ENCODE results near the gene POFUT2.
"Not testable (repeated sequence)": the region's sequence is repeated elsewhere in the genome, so short reads cannot be mapped to it uniquely, and the experiment has no call there.

The POFUT2 gene

DNA sequence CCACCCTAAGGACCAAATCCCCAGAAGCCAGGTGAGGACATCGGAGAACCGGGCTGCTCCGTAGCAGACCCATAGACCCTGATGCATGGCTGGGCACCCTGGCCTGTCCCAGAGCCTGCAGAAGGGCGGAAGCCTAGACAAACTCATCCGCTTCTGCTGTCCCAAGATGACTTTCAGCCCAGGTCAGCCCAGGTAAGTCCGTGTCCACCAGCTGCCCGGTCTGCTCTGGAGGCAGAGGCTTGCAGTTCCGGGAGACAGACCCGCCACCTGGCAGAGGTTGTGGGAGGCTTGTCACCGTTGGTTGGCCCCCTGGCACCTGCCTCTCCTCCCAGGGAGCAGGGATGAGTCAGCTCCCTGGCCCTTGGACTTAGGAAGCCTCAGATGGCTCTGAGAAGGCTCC is 22.8 kb upstream of the POFUT2 start:
- DNase-seq (ENCODE audit: low spot score) = no peak

DNA sequence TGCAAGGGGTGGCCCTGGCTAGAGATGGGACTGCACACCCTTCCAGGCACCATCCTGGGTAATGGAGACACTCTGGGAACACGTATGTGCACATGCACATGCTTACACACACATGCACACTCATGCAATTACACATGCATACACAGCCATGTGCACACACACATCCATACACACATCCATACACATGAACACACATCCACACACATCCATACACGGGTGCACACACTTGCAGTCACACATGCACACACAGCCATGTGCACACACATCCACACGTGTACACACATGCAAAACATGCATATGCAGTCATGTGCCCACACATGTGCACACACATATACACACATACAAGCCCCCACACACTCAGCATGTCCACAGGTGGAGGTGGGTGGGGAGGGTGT is 22.3 kb upstream of the POFUT2 start:
- no peak for DNase-seq (ENCODE audit: low spot score)

DNA sequence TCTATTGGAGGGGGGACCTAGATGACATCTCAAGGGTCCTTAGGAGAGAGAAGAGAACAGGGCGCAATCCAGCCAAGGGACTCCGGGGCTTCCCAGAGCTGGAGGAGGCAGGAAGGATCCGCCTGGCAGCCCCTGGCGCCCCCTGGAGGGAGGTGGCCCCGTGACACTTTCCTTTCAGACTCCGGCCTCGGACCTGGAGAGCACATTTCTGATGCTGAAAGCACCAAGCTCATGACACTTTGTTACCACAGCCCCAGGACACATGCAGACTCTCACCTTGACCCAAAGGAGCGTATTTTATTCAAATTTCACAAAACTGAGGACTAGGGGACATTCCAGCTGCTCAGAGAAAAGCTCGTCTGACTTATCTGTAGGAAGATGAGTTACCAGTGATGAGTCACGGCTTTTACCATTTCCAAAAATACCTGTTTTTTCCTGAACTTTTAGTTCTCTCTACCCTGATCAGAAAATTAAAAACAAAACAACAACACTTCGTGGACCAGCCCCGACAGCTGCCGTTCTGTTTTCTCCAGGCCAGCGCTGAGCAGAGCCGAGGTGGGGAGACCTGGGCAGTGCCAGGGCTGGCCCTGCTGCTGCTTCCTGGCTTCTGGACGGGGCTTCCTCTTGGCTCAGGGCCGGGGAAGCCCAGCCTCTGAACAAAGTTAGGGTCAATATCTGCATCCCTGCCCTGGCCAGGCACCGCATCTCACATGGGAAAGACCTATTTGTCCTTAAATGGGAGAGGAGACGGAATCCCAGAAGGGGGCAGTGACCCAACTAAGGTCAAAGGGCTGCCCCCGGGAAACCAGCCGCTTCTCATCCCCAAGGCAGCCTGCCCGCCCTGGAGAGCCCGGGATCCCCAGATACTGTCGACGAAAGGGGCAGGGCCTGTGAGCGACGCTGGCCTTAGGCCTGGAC is 21.6 kb upstream of the POFUT2 start:
- no peak for DNase-seq (ENCODE audit: low spot score)

DNA sequence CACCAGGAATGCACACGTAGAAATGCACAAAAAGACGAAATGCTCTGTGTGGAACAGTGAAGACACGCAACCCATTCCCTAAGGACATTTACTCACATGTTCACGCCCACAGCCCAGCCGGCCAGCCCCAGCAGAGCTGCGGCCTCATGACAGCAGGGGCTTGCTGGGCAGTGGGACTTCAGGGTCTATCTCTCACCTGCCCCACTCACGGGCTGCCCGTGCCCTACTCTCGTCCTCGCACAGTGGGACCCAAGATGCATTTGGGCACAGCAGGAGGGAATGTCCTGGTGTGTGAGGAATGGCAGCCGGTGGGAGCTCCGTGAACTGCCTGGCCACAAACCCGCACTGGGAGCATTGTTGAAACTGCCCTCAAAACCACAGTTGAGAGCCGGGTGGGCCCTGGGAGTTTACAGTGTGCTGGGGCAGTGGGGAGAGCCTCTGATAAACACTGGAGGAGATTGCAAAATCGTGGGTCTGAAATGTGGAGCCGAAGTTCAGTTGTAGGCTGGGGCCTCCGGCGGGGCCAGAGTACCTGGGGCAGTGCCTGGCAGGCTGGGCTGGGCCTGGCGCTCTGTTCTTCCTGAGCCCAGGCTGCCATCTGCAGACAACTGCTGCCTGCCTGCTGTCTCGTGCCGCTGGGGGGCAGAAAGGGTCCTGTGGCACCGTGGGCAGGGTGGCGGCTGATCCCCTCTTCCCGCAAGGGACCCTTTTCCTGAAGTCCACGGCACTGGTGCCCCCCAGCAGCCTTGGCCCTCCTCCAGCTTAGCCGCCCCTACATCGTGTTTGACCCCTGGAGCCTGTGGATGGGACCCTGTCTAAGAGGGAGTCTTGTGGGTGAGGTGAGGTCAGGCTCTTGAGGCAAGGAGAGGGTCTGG is 20.7 kb upstream of the POFUT2 start:
- no peak for DNase-seq (ENCODE audit: low spot score)

DNA sequence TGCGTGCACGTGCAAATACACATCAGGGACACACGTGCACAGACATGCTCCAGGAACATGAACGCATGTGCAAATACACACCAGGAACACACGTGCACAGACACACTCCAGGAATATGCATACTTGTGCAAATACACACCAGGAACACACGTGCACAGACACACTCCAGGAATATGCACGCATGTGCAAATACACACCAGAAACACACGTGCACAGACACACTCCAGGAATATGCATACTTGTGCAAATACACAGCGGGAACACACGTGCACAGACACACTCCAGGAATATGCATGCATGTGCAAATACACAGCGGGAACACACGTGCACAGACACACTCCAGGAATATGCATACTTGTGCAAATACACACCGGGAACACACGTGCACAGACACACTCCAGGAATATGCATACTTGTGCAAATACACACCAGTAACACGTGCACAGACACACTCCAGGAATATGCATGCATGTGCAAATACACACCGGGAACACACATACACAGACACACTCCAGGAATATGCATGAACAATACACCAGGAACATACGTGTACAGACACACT is 20.0 kb upstream of the POFUT2 start:
- DNase-seq (ENCODE audit: low spot score) = not testable (repeated sequence)

DNA sequence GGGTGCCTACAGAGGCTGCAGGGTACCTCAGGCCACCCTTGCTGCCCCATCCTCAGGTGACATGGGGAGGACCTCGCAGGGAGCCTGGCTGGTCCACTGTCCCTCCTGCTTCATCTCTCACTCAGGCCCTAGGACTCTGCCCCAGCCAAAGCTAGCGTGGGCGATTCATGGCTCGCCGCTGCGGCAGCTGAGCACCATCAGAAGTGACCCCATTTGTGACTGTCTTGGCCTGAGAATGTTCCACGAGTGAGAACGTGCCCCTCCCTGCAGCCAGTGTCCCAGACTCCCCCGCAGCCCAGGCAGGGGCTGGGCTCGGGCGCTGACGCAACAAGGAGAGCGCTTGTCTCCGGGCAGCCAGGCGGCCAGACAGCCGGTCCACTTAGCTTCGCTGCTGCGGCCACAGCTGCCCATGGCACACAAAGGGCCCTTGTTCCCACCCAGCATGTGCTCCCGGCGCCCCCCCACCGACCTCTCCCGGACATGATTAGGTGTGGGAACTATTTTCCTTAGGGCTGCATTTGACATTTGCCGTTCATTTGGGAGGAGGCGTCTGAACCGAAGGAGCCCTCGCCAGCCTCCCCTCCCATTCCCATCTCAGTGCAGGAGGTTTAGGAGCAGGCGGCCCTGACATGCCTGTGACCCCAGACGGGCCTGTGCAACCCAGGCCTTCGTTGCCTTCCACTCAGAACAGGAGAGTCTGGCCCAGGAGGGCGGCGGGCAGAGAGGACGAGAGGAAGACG is 19.3 kb upstream of the POFUT2 start:
- DNase-seq (ENCODE audit: low spot score) = peak; percentile 96

DNA sequence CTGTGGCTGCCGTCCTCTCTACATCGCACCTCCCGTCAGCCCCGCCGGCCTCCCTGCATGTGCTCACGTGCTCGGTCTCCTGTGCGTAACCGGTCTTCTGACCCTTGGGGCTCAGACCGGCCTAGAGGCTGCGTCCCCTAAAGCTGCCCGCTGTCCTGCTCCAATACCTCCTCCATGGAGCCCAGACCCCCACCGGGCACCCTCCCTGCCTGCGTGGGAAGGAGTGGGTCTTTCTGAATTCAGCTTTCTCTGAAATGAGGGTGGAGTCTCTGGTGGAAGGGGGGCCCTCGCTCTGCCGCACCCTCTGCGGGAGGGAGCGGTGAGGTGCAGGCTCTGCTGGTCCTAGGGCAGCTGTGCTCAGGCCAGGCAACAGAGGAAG is 18.7 kb upstream of the POFUT2 start:
- no peak for DNase-seq (ENCODE audit: low spot score)

DNA sequence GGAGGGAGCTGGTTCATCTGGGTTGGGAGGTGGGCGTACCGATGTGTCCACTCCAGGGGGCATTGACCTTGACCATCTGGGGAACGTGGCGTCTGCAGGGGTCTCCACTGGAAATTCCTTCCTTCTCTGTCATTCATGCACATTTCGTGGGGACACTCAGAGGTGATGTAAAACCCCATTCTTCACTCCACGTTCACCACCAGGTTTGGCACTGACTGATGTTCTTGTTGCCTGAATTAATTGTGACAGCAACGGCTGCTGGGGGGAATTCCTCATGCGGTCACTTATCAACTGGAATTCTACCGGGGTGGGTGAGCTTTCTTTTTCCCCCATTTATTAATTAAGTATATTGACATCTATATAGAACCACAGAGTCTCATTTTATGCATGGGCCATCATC is 18.1 kb upstream of the POFUT2 start:
- DNase-seq (ENCODE audit: low spot score) = no peak

DNA sequence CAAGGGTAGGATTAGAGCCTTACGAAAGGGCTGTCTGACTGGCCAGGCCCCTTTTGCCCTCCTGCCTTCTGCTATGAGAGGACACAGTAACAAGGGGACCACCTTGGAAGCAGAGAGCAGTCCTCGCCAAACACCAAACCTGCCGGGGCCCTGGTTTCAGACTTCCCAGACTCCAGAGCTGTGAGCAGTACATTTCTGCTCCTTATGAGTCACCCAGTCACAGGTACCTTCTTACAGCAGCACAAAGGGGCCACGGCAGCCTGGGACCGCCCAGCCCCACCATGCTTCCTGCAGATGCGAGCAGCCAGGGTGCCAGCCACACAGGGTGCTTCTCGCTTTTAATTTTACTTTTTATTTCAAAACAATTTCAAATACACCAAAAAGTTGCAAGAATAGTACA is 17.2 kb upstream of the POFUT2 start:
- no peak for DNase-seq (ENCODE audit: low spot score)

DNA sequence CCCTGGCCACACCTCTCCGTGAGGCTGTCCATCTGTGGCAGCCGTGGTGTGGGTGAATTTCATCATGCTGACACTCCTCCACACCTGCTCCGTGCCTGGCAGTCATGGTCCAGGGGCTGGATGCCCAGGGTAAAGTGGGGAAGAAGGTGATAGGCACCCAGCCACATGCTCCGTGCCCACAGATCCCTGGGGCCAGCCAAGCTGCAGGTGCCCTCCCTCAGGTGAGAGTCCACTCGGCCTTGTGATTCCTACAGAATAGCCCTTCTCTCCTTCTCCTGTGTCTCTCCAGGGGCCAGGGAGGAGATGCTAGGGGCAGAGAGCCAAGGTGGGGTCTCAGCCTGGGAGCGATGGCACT is 16.8 kb upstream of the POFUT2 start:
- no peak for DNase-seq (ENCODE audit: low spot score)

DNA sequence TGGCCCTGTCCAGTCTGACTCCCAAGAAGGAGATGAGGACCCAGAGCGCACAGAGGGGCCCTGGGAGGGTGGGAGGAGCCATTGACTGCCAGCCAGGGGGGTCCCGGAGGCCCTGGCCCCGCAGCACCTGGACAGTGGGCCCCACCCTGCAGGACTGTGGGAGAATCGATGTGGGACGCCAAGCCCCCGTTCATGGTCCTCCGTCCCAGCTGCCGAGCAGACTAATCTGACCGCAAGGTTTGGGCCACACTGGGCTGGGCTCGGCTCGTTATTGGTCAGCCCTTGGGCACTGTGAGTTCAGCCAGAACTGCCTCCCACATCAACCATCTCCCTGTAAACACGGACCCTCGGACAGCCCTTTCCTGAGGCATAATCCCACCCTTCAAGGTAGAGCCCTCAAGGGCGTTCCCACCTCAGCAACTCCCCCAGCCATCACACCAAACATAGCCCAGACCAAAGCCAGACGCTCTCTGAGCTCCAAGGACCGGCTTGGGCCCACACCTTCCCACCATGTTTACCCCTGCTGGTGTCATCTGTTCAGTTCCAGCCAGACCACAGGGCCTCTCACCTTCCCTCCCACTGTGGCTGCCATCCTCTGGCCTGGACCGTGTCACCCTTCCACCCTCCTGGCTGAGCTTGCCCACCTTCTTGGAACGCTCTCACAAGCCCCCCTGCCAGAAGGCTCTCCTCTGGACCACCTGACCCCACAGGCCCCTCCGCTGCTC is 16.2 kb upstream of the POFUT2 start:
- DNase-seq (ENCODE audit: low spot score) = no peak

DNA sequence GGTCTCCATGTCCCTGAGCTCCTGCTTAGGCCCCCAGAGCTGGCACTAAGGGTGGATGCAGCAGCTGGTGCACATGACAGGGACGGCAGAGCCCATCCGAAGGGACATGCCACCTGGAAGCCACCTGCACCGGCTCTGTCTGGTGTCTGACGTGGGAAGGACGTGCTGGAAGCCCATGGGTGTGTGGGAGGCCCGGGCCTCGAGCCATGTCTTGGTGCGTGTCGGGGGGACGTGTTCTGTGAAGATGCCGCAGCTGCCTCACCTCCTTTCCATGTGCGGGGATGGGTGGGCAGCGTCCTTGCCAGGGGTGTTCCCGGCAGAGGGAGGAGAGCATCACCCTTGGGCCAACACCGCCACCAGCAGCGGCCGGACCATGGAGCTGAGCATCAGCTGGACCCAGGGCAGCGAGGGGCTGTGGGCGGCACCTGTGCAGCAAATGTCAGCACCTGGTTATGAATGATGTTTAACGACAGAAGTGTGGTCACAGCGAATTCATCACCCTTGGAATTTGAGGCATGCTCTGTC is 15.5 kb upstream of the POFUT2 start:
- DNase-seq (ENCODE audit: low spot score) = no peak

DNA sequence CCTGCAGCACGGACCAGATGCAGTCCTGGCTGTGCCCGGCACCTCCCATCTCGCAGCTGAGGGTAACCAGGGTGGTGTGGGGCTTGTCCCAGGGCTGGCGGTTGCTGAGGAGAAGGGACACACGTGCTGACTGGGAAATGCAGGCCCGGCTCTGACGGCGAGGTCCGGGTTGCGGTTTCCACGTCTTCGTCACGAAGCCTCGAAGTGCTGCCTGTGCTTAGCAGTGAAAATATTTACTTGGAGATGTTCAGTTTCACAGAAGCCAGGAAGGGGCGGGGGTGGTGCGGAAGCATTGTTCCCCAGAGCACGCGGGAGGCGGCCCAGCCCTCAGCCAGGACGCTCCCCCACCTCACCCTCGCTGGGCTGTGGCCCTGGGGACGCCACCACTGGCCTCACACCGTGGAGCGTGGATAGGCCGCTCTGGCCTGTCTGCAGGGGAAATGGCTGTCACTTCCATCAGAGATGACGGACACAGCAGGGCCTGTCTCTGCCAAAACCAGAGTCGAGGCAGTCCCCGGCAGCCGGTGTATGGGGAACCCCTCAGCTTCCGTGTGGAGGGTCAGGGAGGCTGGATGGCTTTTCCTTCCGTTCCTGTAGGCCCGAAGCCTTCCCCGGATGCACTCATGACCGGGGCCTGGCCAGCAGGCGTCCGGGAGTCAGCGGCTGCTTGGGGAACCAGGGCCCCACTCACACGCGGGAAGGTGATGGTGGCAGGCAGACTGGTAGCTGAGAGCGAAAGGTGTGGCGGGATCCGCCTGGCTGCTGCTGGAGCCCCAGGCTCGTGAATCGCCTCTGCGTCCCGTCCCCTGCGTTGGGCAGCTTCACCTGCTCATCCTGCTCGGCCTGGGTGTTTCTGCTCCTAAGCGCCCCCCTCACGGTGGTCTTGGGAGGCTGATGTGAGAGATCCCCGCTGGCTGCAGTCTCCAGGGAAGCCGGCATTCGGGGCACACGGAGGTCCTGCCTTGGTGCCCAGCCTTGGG is 14.7 kb upstream of the POFUT2 start:
- DNase-seq (ENCODE audit: low spot score) = no peak

DNA sequence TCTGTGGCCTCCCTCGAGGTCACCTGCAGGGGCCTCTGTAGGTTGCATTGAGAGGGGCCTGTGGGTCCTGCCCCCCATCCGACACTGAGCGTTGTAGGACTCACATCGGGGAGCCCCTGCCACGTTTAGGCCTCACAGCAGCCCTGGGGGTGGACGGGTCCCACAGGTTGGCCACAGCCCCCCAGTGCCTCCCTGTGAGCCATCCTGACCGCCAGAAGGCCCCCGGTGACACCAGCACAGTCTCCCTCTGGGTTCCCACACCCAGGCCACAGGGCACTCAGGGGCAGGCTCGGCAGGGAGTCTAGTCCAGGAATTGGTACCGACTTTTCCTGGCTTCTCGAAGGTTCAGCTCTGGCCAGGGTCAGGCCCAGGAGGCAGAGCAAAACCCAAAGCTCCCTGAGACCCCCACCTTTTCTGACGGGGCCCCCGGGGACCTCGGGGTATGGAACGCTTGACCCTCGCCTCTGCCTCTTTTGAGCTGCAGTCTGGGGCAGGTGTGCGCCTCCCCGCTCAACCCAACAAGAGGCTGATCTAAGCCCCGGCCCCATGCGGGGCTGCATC is 13.9 kb upstream of the POFUT2 start:
- no peak for DNase-seq (ENCODE audit: low spot score)

DNA sequence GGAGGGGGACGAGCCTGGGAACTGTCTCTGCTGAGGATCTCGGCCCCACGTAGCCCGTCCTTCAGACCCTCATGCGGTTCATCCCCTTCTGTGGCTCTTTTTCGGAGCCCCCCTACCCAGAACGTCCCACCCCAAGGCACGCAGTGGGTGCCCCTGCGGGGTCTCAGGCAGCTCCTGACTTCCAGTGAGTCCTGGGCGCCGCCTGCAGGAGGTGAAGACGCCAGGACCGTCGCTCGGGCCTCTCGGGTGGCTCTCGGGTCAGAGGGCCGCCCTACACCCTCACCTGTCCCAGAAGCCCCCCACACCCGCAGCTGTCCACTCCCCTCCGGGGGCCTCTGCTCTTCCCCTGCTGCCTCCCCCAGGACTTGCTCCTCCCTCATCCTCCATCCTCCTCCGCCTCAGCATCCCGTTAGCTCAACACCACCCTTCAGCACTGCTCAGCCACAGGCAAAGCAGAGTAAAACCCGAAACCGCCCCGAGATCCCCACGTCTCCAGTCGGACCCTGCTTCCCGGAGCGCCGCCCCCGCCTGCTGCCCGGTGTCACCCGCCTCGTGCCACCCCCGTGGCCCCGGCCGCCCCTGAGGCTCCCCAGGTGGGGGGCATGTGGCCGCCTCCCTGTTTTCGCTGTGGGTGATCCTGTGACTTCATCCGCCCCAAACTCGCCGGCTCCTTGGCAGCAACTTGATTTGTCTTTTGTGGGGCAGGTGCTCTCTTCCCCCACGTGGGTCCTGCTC is 13.3 kb upstream of the POFUT2 start:
- DNase-seq (ENCODE audit: low spot score) = no peak

DNA sequence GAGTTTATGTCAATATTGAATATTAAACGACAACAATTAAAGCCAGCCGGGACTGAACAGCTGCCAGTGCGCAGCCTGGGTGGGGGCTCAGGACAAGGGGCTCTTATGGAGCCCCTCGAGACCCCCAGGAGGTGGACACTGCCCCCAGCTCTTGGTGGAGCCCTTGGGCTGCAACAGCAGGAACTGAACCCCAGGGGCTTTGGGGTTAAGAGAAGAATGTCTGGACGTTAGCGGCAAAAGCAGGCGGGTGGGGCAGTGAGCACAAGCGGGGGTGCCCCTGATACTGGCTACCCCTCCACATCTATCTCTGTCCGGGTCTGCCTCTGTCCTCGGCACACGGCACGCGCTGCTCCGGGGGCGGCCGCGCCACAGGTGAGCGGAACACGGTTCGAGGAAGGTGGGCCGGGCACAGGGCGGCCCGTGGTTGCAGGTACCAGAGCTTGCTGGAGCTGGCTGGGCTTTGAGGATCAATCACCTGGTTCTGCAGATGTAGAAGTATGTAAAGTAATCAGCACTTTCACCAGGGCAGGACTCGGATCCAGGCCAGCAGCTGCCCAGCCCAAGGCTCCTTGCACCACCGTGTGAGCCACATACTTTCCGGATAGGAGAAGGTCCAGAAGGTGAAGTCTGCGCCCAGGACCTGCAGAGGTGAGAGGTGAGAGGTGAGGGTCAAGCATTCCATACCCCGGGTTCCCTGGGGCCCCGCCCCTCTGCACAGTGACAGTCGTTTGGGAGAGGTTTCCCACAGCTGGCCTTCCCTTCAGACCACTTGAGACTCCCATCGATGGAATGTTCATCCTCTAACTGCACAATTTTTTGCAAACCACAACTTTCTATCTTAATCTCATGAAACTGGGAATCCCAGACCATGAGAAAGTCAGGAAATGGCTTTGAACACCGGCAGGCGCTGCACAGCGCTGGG is 12.4 kb upstream of the POFUT2 start:
- no peak for DNase-seq (ENCODE audit: low spot score)

DNA sequence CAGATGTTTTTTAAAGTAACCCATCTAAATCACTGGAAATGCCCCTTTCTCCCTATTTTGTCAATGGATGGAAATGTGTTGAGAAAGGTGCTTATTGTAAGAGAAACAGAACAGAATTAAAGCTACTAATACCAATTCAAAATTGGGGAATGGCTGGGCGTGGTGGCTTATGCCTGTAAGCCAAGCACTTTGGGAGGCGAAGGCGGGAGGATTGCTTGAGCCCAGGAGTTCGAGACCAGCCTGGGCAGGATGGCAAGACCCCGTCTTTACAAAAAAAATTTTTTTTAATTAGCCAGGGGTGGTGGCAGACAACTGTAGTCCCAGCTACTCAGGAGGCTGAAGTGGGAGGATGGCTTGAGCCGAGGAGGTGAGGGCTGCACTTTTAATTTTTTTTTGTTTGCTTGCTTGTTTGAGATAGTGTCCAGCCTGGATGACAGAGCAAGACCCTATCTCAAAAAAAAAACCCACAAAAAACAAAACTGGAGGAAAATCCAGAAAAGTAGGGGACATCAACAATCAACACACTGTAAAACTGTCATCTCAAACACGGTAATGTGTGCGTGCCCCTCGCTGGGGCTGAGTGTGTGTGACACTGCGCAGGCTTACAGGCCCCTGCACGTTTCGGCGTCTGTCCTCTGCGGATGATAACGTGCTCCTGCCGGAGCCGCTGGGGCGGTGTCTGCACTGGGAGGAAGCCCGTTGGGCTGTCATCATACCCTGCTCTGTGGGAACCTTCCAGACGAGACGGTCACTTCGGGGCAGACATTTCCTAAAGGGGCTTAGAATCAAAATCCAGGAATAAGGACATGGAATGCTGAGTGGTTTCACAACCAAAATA is 11.6 kb upstream of the POFUT2 start:
- no peak for DNase-seq (ENCODE audit: low spot score)

All from pons (tissue), 1 donor.